Endothelial cell of umbilical vein (primary cell): ENCODE results near the gene SERPINE3. TPM values are rescaled to one million over a fixed set of nuclear protein-coding genes. Genes with fewer than 3 reads are reported as not detected.

Experiments
- BruUV-seq: library from RNA; stranded (reverse); fragments of 400-500 nt; replicated peaks from 2 replicates; lab custom pipeline; 2021; lab: Mats Ljungman, UMichigan
- CTCF ChIA-PET: fragments of 300-600, 350-600 bp; sonication (Branson Sonifier 250); formaldehyde crosslinking; loops from one replicate; lab custom pipeline; 2021; ENCODE audit warnings: antibody characterized with exemption, inconsistent platforms; lab: Charles Lee
- POLR2A ChIA-PET: fragments of 300-600, 350-600 bp; sonication (Branson Sonifier 250); formaldehyde crosslinking; loops from one replicate; lab custom pipeline; 2021; ENCODE audit warnings: antibody characterized with exemption, inconsistent platforms; lab: Charles Lee
- DNase-seq: peaks from one replicate; pipeline ENCODE4 v3.0.0-alpha.2; 2011; ENCODE audit warnings: low read depth, low spot score
- FAIRE-seq: peaks from 2 replicates; lab custom pipeline; 2011; peaks lifted over from hg19 to GRCh38; lab: Jason Lieb, UNC
- H2AFZ ChIP-seq: 2 replicates; pipeline ENCODE4 v1.6.0; 2012; ENCODE audit warnings: low read depth, low read length, control low read depth, inconsistent platforms
- H3K27ac ChIP-seq: 2 replicates; pipeline ENCODE4 v1.5.1; 2011; ENCODE audit warnings: low read depth, mild to moderate bottlenecking, control low read depth, low read length, moderate library complexity; ENCODE audit not compliant: insufficient read depth
- H3K27me3 ChIP-seq, 2 experiments: 2 replicates each; pipeline versions ENCODE4 v1.6.0 to v1.6.1; 2011; ENCODE audit warnings: low read length in 2 of 2, mixed read lengths in 1 of 2; ENCODE audit not compliant: control insufficient read depth in 2 of 2, insufficient read depth in 2 of 2
- H3K36me3 ChIP-seq, 2 experiments: 2 replicates in 1 of 2; 3 replicates in 1 of 2; pipeline ENCODE4 v1.5.1; 2011; ENCODE audit warnings: low read length in 2 of 2, mild to moderate bottlenecking in 1 of 2, moderate library complexity in 1 of 2; ENCODE audit not compliant: control insufficient read depth in 2 of 2, insufficient read depth in 2 of 2; ENCODE audit errors: extremely low read depth in 1 of 2
- H3K4me1 ChIP-seq: 3 replicates; pipeline ENCODE4 v1.5.1; 2011; ENCODE audit warnings: mild to moderate bottlenecking, low read length; ENCODE audit not compliant: control insufficient read depth, insufficient read depth; ENCODE audit errors: extremely low read depth
- H3K4me2 ChIP-seq: 2 replicates; pipeline ENCODE4 v1.6.1; 2011; ENCODE audit warnings: low read length, control low read depth, mixed read lengths; ENCODE audit not compliant: insufficient read depth
- H3K4me3 ChIP-seq, 3 experiments: fragments of 200-600 bp in 1 of 3; sonication (generic), shearing (Covaris generic) in 1 of 3; replicated peaks in 1 of 3; 2 replicates each; pipeline ENCODE4 v1.5.1; 2011 to 2016; ENCODE audit warnings: control low read depth in 3 of 3, low read length in 3 of 3, mild to moderate bottlenecking in 2 of 3, inconsistent platforms in 1 of 3, low read depth in 1 of 3, moderate library complexity in 1 of 3; ENCODE audit not compliant: insufficient read depth in 1 of 3
- H3K79me2 ChIP-seq: 2 replicates; pipeline ENCODE4 v1.6.0; 2012; ENCODE audit warnings: low read length, inconsistent platforms; ENCODE audit not compliant: control insufficient read depth, insufficient read depth
- H3K9ac ChIP-seq: replicated peaks from 2 replicates; pipeline ENCODE3; 2011; ENCODE audit warnings: low read length, control low read depth; ENCODE audit not compliant: insufficient read depth; ENCODE audit errors: extremely low read depth
- H3K9me1 ChIP-seq: replicated peaks from 3 replicates; pipeline ENCODE4 v1.6.0; 2011; ENCODE audit warnings: mild to moderate bottlenecking, low read length; ENCODE audit not compliant: control insufficient read depth, insufficient read depth; ENCODE audit errors: extremely low read depth
- H3K9me3 ChIP-seq: replicated peaks from 2 replicates; pipeline ENCODE4 v1.5.1; 2012; ENCODE audit warnings: low read length, inconsistent platforms; ENCODE audit not compliant: control insufficient read depth, insufficient read depth
- H4K20me1 ChIP-seq: replicated peaks from 2 replicates; pipeline ENCODE3; 2011; ENCODE audit warnings: mild to moderate bottlenecking, low read length; ENCODE audit not compliant: control insufficient read depth, insufficient read depth; ENCODE audit errors: extremely low read depth
- CTCF ChIP-seq, 2 donors: IDR thresholded peaks; 1 replicate in 1 of 2; 2 replicates in 1 of 2; pipeline ENCODE4 v1.5.1; 2011; ENCODE audit warnings: low read length in 2 of 2, mild to moderate bottlenecking in 2 of 2, moderate library complexity in 2 of 2, control low read depth in 1 of 2, inconsistent platforms in 1 of 2, low read depth in 1 of 2; ENCODE audit not compliant: insufficient read depth in 1 of 2; ENCODE audit errors: extremely low read depth in 1 of 2
- EZH2 ChIP-seq: IDR thresholded peaks from 2 replicates; pipeline ENCODE4 v1.6.1; 2012; ENCODE audit warnings: borderline replicate concordance, low read depth, mild to moderate bottlenecking, moderate library complexity, low read length, inconsistent platforms; ENCODE audit not compliant: severe bottlenecking
- FOS ChIP-seq: IDR thresholded peaks from 2 replicates; pipeline ENCODE4 v1.6.1; 2011; ENCODE audit warnings: mild to moderate bottlenecking, low read length, moderate library complexity, borderline replicate concordance; ENCODE audit not compliant: insufficient read depth
- GATA2 ChIP-seq: IDR thresholded peaks from 2 replicates; pipeline ENCODE4 v1.7.0; 2011; ENCODE audit warnings: low read depth, mild to moderate bottlenecking, moderate library complexity, mixed read lengths, low read length; ENCODE audit not compliant: insufficient read length, insufficient read depth
- JUN ChIP-seq: IDR thresholded peaks from 2 replicates; pipeline ENCODE4 v1.6.1; 2011; ENCODE audit warnings: borderline replicate concordance, low read depth; ENCODE audit not compliant: insufficient read length, insufficient read depth
- MAX ChIP-seq: IDR thresholded peaks from 2 replicates; pipeline ENCODE4 v1.6.1; 2011; ENCODE audit not compliant: insufficient read depth, insufficient read length
- MYC ChIP-seq: IDR thresholded peaks from one replicate; pipeline ENCODE4 v1.6.1; 2011; ENCODE audit warnings: mild to moderate bottlenecking, low read depth, low read length
- POLR2A ChIP-seq: IDR thresholded peaks from 2 replicates; pipeline ENCODE4 v1.6.1; 2012; ENCODE audit warnings: low read depth, mild to moderate bottlenecking, control low read depth, low read length
- POLR2AphosphoS5 ChIP-seq: IDR thresholded peaks from 2 replicates; pipeline ENCODE4 v1.6.1; 2012; ENCODE audit warnings: low read depth, mild to moderate bottlenecking, control low read depth, low read length, moderate library complexity; ENCODE audit not compliant: insufficient read depth
- dilution Hi-C: fragments of 300-500 bp; cut with MboI; formaldehyde crosslinking; loops from one replicate; pipeline ENCODE4 v1.15.0; 2019; ENCODE audit warnings: low sequenced_read_pairs; ENCODE audit not compliant: extremely low pct_ligation_motif_present
- intact Hi-C: fragments of 100-400 bp; cut with micrococcal nuclease; formaldehyde crosslinking; loops from one replicate; pipeline ENCODE4 v1.10.0; 2022
- polyA plus RNA-seq, 4 experiments: library from polyadenylated mRNA; depleted of rRNA in 3 of 4; stranded (reverse) in 3 of 4; unstranded in 1 of 4; fragments of >200 nt; gene quantifications; 2 replicates each; pipeline versions ENCODE4 v1.2.1 to v1.2.3, GENCODE V29; 2011 to 2012; ENCODE audit warnings: missing spikeins in 1 of 4
- total RNA-seq: library from RNA; stranded (reverse); gene quantifications from 2 replicates; pipeline ENCODE4 v1.2.3, GENCODE V29; 2021

SERPINE3 gene
- total and polyA plus RNA-seq, 2 donors (not counting 3 experiments of a cell fraction or from before 2014, with no cell fraction given): not detected

- Histone ChIP-seq H3K4me2 (no peak overlapping the region), H3K9me3 (no peaks in the 10 kb centered on the region), H3K27me3 (no peaks in the 10 kb centered on the region), H3K27ac (no peak overlapping the region), H3K9me1 (no peaks in the 10 kb centered on the region), H2AFZ (no peak overlapping the region), H3K79me2 (no peaks in the 10 kb centered on the region), H3K36me3 (no peaks in the 10 kb centered on the region), H3K4me3 (no peak overlapping the region), H3K9ac (no peak overlapping the region), H3K4me1 (no peaks in the 10 kb centered on the region), H4K20me1 (no peaks in the 10 kb centered on the region)
- POLR2A ChIA-PET: no interaction called here
- dilution Hi-C loops: no loop called here
- no TSS peak for BruUV-seq
- TF ChIP-seq FOS (no peak), POLR2A (no peak), MYC (no peak), GATA2 (no peak), CTCF (IDR thresholded peaks at IDR 0.05; ENCODE audit: extremely low read depth in 1 of 2, insufficient read depth in 1 of 2, low read depth in 1 of 2, low read length in 2 of 2) (no peak), EZH2 (no peak), JUN (no peak), POLR2AphosphoS5 (no peak), MAX (no peak)
- CTCF ChIA-PET: no interaction called here
- intact Hi-C loops: no loop called here
- FAIRE-seq (no peak), DNase-seq (no peak)
Measured at GRCh38 chr13:51346397-51346796, 6.9 kb downstream of the SERPINE3 start.
